CD14-positive monocyte (primary cell): ENCODE results near the gene KIFC3. TPM values are rescaled to one million over a fixed set of nuclear protein-coding genes. Genes with fewer than 3 reads are reported as not detected.

ENCODE experiments used
- DNase-seq, 3 donors: peaks; one replicate each; pipeline ENCODE4 v3.0.0-alpha.2; 2011 to 2022
- H2AFZ ChIP-seq: 2 replicates; pipeline ENCODE4 v1.6.0; 2012; ENCODE audit warnings: mild to moderate bottlenecking, low read depth, low read length, inconsistent platforms; ENCODE audit not compliant: insufficient read depth, poor library complexity, severe bottlenecking
- H3K27ac ChIP-seq, 2 donors: 1 replicate in 1 of 2; 2 replicates in 1 of 2; pipeline ENCODE4 v1.5.1; 2012 to 2013; ENCODE audit warnings: low read length in 2 of 2, control low read depth in 1 of 2, inconsistent platforms in 1 of 2, low read depth in 1 of 2, mild to moderate bottlenecking in 1 of 2
- H3K27me3 ChIP-seq, 2 donors: one replicate each; pipeline versions ENCODE4 v1.6.0 to v1.6.1; 2011 to 2013; ENCODE audit warnings: low read length in 2 of 2; ENCODE audit not compliant: control insufficient read depth in 2 of 2, insufficient read depth in 2 of 2
- H3K36me3 ChIP-seq, 2 donors: replicated peaks in 1 of 2; 1 replicate in 1 of 2; 2 replicates in 1 of 2; pipeline versions ENCODE4 v1.5.1 to v1.6.1; 2012 to 2013; ENCODE audit warnings: low read length in 2 of 2, control low read depth in 1 of 2, inconsistent platforms in 1 of 2, mild to moderate bottlenecking in 1 of 2; ENCODE audit not compliant: insufficient read depth in 2 of 2, control insufficient read depth in 1 of 2
- H3K4me1 ChIP-seq, 2 donors: 1 replicate in 1 of 2; 2 replicates in 1 of 2; pipeline versions ENCODE4 v1.5.1 to v1.6.1; 2012 to 2013; ENCODE audit warnings: low read length in 2 of 2, control low read depth in 1 of 2, inconsistent platforms in 1 of 2, mild to moderate bottlenecking in 1 of 2, moderate library complexity in 1 of 2; ENCODE audit not compliant: insufficient read depth in 2 of 2, control insufficient read depth in 1 of 2
- H3K4me2 ChIP-seq: replicated peaks from 2 replicates; pipeline ENCODE3; 2012; ENCODE audit warnings: low read length, moderate library complexity, mild to moderate bottlenecking; ENCODE audit not compliant: poor library complexity, severe bottlenecking; ENCODE audit errors: extremely low read depth
- H3K4me3 ChIP-seq, 3 experiments: fragments of 200-600 bp in 1 of 3; sonication (generic) in 1 of 3; replicated peaks in 1 of 3; 1 replicate in 2 of 3; 2 replicates in 1 of 3; pipeline ENCODE4 v1.5.1; 2011 to 2013; ENCODE audit warnings: low read length in 3 of 3, mild to moderate bottlenecking in 3 of 3, control low read depth in 2 of 3, low read depth in 2 of 3, inconsistent platforms in 1 of 3, moderate library complexity in 1 of 3
- H3K79me2 ChIP-seq: 2 replicates; pipeline ENCODE4 v1.6.0; 2012; ENCODE audit warnings: mild to moderate bottlenecking, control low read depth, inconsistent platforms, low read length, moderate library complexity; ENCODE audit not compliant: insufficient read depth
- H3K9ac ChIP-seq: 2 replicates; pipeline ENCODE4 v1.6.0; 2017; ENCODE audit warnings: low read length, mild to moderate bottlenecking; ENCODE audit not compliant: insufficient read depth, poor library complexity, severe bottlenecking
- H3K9me3 ChIP-seq, 2 donors: replicated peaks in 1 of 2; 1 replicate in 1 of 2; 2 replicates in 1 of 2; pipeline versions ENCODE4 v1.5.1 to v1.6.1; 2012 to 2013; ENCODE audit warnings: low read length in 2 of 2, control low read depth in 1 of 2; ENCODE audit not compliant: control insufficient read depth in 1 of 2, insufficient read depth in 1 of 2
- H4K20me1 ChIP-seq: 2 replicates; pipeline ENCODE4 v1.6.0; 2012; ENCODE audit warnings: mild to moderate bottlenecking, low read length, control low read depth, moderate library complexity; ENCODE audit not compliant: insufficient read depth
- H3K27ac Mint-ChIP-seq, 7 donors: one replicate each; pipeline ENCODE4 v1.8.0; 2020; ENCODE audit warnings: mild to moderate bottlenecking in 7 of 7, mixed read lengths in 7 of 7, moderate library complexity in 6 of 7, inconsistent platforms in 2 of 7
- H3K27me3 Mint-ChIP-seq, 3 donors: one replicate each; pipeline ENCODE4 v1.8.0; 2021 to 2022; ENCODE audit warnings: low read depth in 3 of 3, mild to moderate bottlenecking in 3 of 3, mixed read lengths in 3 of 3, moderate library complexity in 3 of 3, inconsistent platforms in 1 of 3
- H3K36me3 Mint-ChIP-seq, 2 donors: one replicate each; pipeline ENCODE4 v1.8.0; 2020; ENCODE audit warnings: mixed read lengths in 2 of 2, inconsistent platforms in 1 of 2, mild to moderate bottlenecking in 1 of 2
- H3K4me1 Mint-ChIP-seq: one replicate; pipeline ENCODE4 v1.8.0; 2020; ENCODE audit warnings: mild to moderate bottlenecking, mixed read lengths
- H3K4me3 Mint-ChIP-seq, 2 donors: one replicate each; pipeline ENCODE4 v1.8.0; 2020; ENCODE audit warnings: mild to moderate bottlenecking in 2 of 2, mixed read lengths in 2 of 2, moderate library complexity in 1 of 2
- H3K9me3 Mint-ChIP-seq, 7 donors: one replicate each; pipeline ENCODE4 v1.8.0; 2020 to 2022; ENCODE audit warnings: mixed read lengths in 7 of 7, mild to moderate bottlenecking in 6 of 7, moderate library complexity in 6 of 7, inconsistent platforms in 2 of 7
- CTCF ChIP-seq: fragments of 200-600 bp; IDR thresholded peaks from one replicate; pipeline ENCODE4 v1.8.0; 2022; ENCODE audit warnings: antibody characterized with exemption, mild to moderate bottlenecking
- WGBS: methylation state at CpG from one replicate; pipeline ENCODE4 v1.1.5; 2013; ENCODE audit warnings: missing lambda C conversion rate; ENCODE audit not compliant: insufficient coverage; 5-methylcytosine and 5-hydroxymethylcytosine counted together
- intact Hi-C, 2 donors: fragments of 100-400 bp; cut with micrococcal nuclease; formaldehyde crosslinking; loops; one replicate each; pipeline versions ENCODE4 v1.15.0 to v1.15.1; 2023
- polyA plus RNA-seq, 3 donors: library from polyadenylated mRNA; depleted of rRNA in 1 of 3; unstranded in 2 of 3; stranded (reverse) in 1 of 3; fragments of 300-500 nt in 2 of 3; fragments of >200 nt in 1 of 3; fragmentation: Illumina TruSeq in 2 of 3; gene quantifications; 1 replicate in 2 of 3; 2 replicates in 1 of 3; pipeline ENCODE4 v1.2.3, GENCODE V29; 2012 to 2021

Gene KIFC3
- polyA plus RNA-seq, 3 donors: 0.24 to 1.7 TPM; not detected in 1

- H3K27me3 ChIP-seq: no peaks in the 10 kb centered on the region
- 95% methylated on average over 17 of the region's 24 CpGs for WGBS
- H3K9me3 Mint-ChIP-seq: peaks cover 0 to 3% (median 0%) of the 10 kb centered on the region in 7 donors
- H3K4me2 ChIP-seq: no peak overlapping the region
- no peak overlapping the region for H2AFZ ChIP-seq
- H3K4me3 ChIP-seq: no peak overlapping the region
- H3K27ac Mint-ChIP-seq: peak overlapping the region in 1 of 7 donors; percentile 20
- H3K4me1 Mint-ChIP-seq: peaks cover 12% of the 10 kb centered on the region
- H3K79me2 ChIP-seq: no peaks in the 10 kb centered on the region
- H3K27ac ChIP-seq: no peak overlapping the region
- no peak for DNase-seq
- H3K4me1 ChIP-seq: peaks cover 12 to 14% of the 10 kb centered on the region in 2 donors
- H3K36me3 ChIP-seq: peaks cover 20 to 36% of the 10 kb centered on the region in 2 donors
- H3K27me3 Mint-ChIP-seq: peaks cover 0 to 2% (median 2%) of the 10 kb centered on the region in 3 donors
- no peaks in the 10 kb centered on the region for H3K9me3 ChIP-seq
- intact Hi-C loops: no loop called here
- peaks cover 27 to 43% of the 10 kb centered on the region in 2 donors for H3K36me3 Mint-ChIP-seq
- no peak for TF ChIP-seq CTCF
- no peak overlapping the region for H3K4me3 Mint-ChIP-seq
- H4K20me1 ChIP-seq: no peaks in the 10 kb centered on the region
- H3K9ac ChIP-seq: no peak overlapping the region
Measured at GRCh38 chr16:57740423-57741071, 61.7 kb downstream of the KIFC3 start.

GRCh38 chr16:57739756-57740422 is 62.4 kb downstream of the KIFC3 start:
- peaks cover 0 to 2% (median 2%) of the 10 kb centered on the region in 3 donors for H3K27me3 Mint-ChIP-seq
- H3K9me3 ChIP-seq: no peaks in the 10 kb centered on the region

More at GRCh38 chr16:57739756-57740422, 62.4 kb downstream of the KIFC3 start:
- Mint-ChIP-seq H3K27ac (no peak overlapping the region), H3K4me3 (no peak overlapping the region), H3K9me3 (peaks cover 0 to 3% (median 0%) of the 10 kb centered on the region in 7 donors), H3K36me3 (peaks cover 25 to 40% of the 10 kb centered on the region in 2 donors), H3K4me1 (peaks cover 12% of the 10 kb centered on the region)
- Histone ChIP-seq H3K27ac (no peak overlapping the region), H2AFZ (no peak overlapping the region), H4K20me1 (no peaks in the 10 kb centered on the region), H3K36me3 (peaks cover 19 to 36% of the 10 kb centered on the region in 2 donors), H3K79me2 (no peaks in the 10 kb centered on the region), H3K4me3 (no peak overlapping the region), H3K4me2 (no peak overlapping the region), H3K9ac (no peak overlapping the region), H3K4me1 (peaks cover 12 to 15% of the 10 kb centered on the region in 2 donors), H3K27me3 (no peaks in the 10 kb centered on the region)
- TF ChIP-seq CTCF: no peak
- intact Hi-C loops: loop anchor here (5.0 to 10.0 kb wide), 5 partner anchors 93 to 435 kb away; partner anchors contain the start of genes CFAP20 (in 1 of the 2), POLR2C (in 1 of the 2), USB1 (in 1 of the 2) and ZNF319 (in 1 of the 2)
- no peak for DNase-seq
- WGBS: 93% methylated on average over 16 of the region's 18 CpGs
